Activated T-cell treated with anti-CD3 and anti-CD28 coated beads, Interleukin-2, amount 50 U/mL, for 48 hours (primary cell): ENCODE measurements around the gene THOC1.
"Not testable (repeated sequence)": the region's sequence is repeated elsewhere in the genome, so short reads cannot be mapped to it uniquely, and the experiment has no call there.

ENCODE experiments used
- DNase-seq, 2 experiments: peaks; one replicate each; pipeline ENCODE4 v3.0.0-alpha.2; 2020

Gene THOC1

GRCh38 chr18:267688-268552, at the start of gene THOC1:
THOC1 (minus strand) TSS chr18:268047; CDS start chr18:268019, 28 bp downstream.
- peak; percentile 96 to 98 for DNase-seq

GRCh38 chr18:317618-318017, 49.8 kb upstream of the THOC1 start:
- DNase-seq: no peak

GRCh38 chr18:316393-316792, 48.5 kb upstream of the THOC1 start:
- no peak for DNase-seq

GRCh38 chr18:313931-314330, 46.1 kb upstream of the THOC1 start:
- DNase-seq: no peak

- DNase-seq: no peak
Observed at GRCh38 chr18:312415-312814, 44.6 kb upstream of the THOC1 start.

GRCh38 chr18:310042-310441, 42.2 kb upstream of the THOC1 start:
- no peak for DNase-seq

- DNase-seq: not testable (repeated sequence)
Observed at GRCh38 chr18:308086-308485, 40.2 kb upstream of the THOC1 start.

- DNase-seq: no peak
Observed at GRCh38 chr18:306608-307255, 38.9 kb upstream of the THOC1 start.

- DNase-seq: no peak
Observed at GRCh38 chr18:305003-305501, 37.2 kb upstream of the THOC1 start.

GRCh38 chr18:303607-304006, 35.8 kb upstream of the THOC1 start:
- no peak for DNase-seq

GRCh38 chr18:303011-303410, 35.2 kb upstream of the THOC1 start:
- DNase-seq: no peak

GRCh38 chr18:302097-302496, 34.2 kb upstream of the THOC1 start:
- DNase-seq: no peak

- DNase-seq: no peak
Observed at GRCh38 chr18:297936-298335, 30.1 kb upstream of the THOC1 start.

GRCh38 chr18:295756-296490, 28.1 kb upstream of the THOC1 start:
- no peak for DNase-seq

GRCh38 chr18:294566-294965, 26.7 kb upstream of the THOC1 start:
- no peak for DNase-seq

- no peak for DNase-seq
Observed at GRCh38 chr18:293536-293935, 25.7 kb upstream of the THOC1 start.

GRCh38 chr18:292271-292670, 24.4 kb upstream of the THOC1 start:
- no peak for DNase-seq

- DNase-seq: not testable (repeated sequence)
Observed at GRCh38 chr18:289970-290369, 22.1 kb upstream of the THOC1 start.

- DNase-seq: no peak
Observed at GRCh38 chr18:289026-289425, 21.2 kb upstream of the THOC1 start.

- no peak for DNase-seq
Observed at GRCh38 chr18:286515-287310, 18.9 kb upstream of the THOC1 start.

- DNase-seq: no peak
Observed at GRCh38 chr18:285817-286216, 18.0 kb upstream of the THOC1 start.

GRCh38 chr18:275486-275885, 7.6 kb upstream of the THOC1 start:
- no peak for DNase-seq

GRCh38 chr18:274313-274712, 6.5 kb upstream of the THOC1 start:
- no peak for DNase-seq
